HEK293 (cell line): ENCODE measurements around the gene OR1K1.

Experiments used
- CTCF ChIA-PET: fragments of 350-600 bp; formaldehyde crosslinking; extraction: SDS; loops from one replicate; lab custom pipeline; 2021; ENCODE audit warnings: antibody characterized with exemption; lab: Yijun Ruan, JAX
- POLR2A ChIA-PET: fragments of 300-600 bp; formaldehyde crosslinking; extraction: SDS; loops from one replicate; lab custom pipeline; 2020; ENCODE audit warnings: antibody characterized with exemption, inconsistent platforms; lab: Yijun Ruan, JAX
- H3K27ac ChIP-seq: fragments of 200-500 bp; sonication (Bioruptor generic); 2 replicates; pipeline ENCODE4 v1.5.1; 2014; ENCODE audit warnings: low read depth, low read length, control low read depth, inconsistent platforms; ENCODE audit errors: extremely low read depth
- H3K36me3 ChIP-seq, 2 experiments: fragments of 200-500 bp in 1 of 2; sonication (Bioruptor generic) in 1 of 2; 1 replicate in 1 of 2; 2 replicates in 1 of 2; pipeline ENCODE4 v1.5.1; 2014 to 2017; ENCODE audit warnings: inconsistent platforms in 2 of 2, low read length in 2 of 2; ENCODE audit not compliant: control insufficient read depth in 2 of 2, insufficient read depth in 1 of 2
- H3K4me1 ChIP-seq: fragments of 200-500 bp; sonication (Bioruptor generic); 2 replicates; pipeline ENCODE4 v1.5.1; 2014; ENCODE audit warnings: mild to moderate bottlenecking, low read length, inconsistent platforms; ENCODE audit not compliant: control insufficient read depth, insufficient read depth
- H3K4me3 ChIP-seq: 2 replicates; pipeline ENCODE4 v1.5.1; 2011; ENCODE audit warnings: low read depth, mild to moderate bottlenecking, control low read depth, low read length, moderate library complexity
- H3K9me3 ChIP-seq: fragments of 200-500 bp; sonication (Bioruptor generic); 2 replicates; pipeline ENCODE4 v1.5.1; 2014; ENCODE audit warnings: low read depth, low read length, inconsistent platforms; ENCODE audit not compliant: control insufficient read depth, insufficient read depth
- FEZF1 ChIP-seq: fragments of 450-650 bp; formaldehyde crosslinking; IDR thresholded peaks from 2 replicates; pipeline ENCODE4 v1.5.1; 2016; ENCODE audit warnings: missing biosample characterization, missing genetic modification characterization
- HOXC10 ChIP-seq: sonication (generic); formaldehyde crosslinking; IDR thresholded peaks from 2 replicates; pipeline ENCODE4 v1.8.1; 2023; ENCODE audit warnings: mild to moderate bottlenecking, missing genetic modification reagents
- PRDM10 ChIP-seq: fragments of 450-650 bp; formaldehyde crosslinking; IDR thresholded peaks from 2 replicates; pipeline ENCODE4 v1.5.1; 2016; ENCODE audit warnings: missing biosample characterization, missing genetic modification characterization
- SCRT2 ChIP-seq: fragments of 450-650 bp; formaldehyde crosslinking; IDR thresholded peaks from 2 replicates; pipeline ENCODE4 v1.5.1; 2016; ENCODE audit warnings: missing biosample characterization, missing genetic modification characterization
- ZBTB21 ChIP-seq: fragments of 450-650 bp; formaldehyde crosslinking; IDR thresholded peaks from 2 replicates; pipeline ENCODE4 v1.5.1; 2017; ENCODE audit warnings: missing biosample characterization, missing genetic modification characterization
- ZEB2 ChIP-seq: fragments of 450-650 bp; formaldehyde crosslinking; IDR thresholded peaks from 2 replicates; pipeline ENCODE4 v1.5.1; 2016; ENCODE audit warnings: missing biosample characterization, missing genetic modification characterization
- ZNF112 ChIP-seq: fragments of 450-650 bp; formaldehyde crosslinking; IDR thresholded peaks from 2 replicates; pipeline ENCODE4 v1.5.0; 2017; ENCODE audit warnings: missing biosample characterization, missing genetic modification characterization
- ZNF132 ChIP-seq: fragments of 450-650 bp; formaldehyde crosslinking; IDR thresholded peaks from 2 replicates; pipeline ENCODE4 v1.5.1; 2017; ENCODE audit warnings: missing biosample characterization, missing genetic modification characterization, borderline replicate concordance
- ZNF16 ChIP-seq: fragments of 450-650 bp; formaldehyde crosslinking; IDR thresholded peaks from 2 replicates; pipeline ENCODE4 v1.5.1; 2016; ENCODE audit warnings: low read depth, missing biosample characterization, missing genetic modification characterization
- ZNF23 ChIP-seq: fragments of 450-650 bp; formaldehyde crosslinking; IDR thresholded peaks from 2 replicates; pipeline ENCODE4 v1.5.1; 2016; ENCODE audit warnings: missing biosample characterization, missing genetic modification characterization, borderline replicate concordance
- ZNF292 ChIP-seq: fragments of 450-650 bp; formaldehyde crosslinking; IDR thresholded peaks from 2 replicates; pipeline ENCODE4 v1.5.1; 2016; ENCODE audit warnings: low read depth, missing biosample characterization, missing genetic modification characterization, borderline replicate concordance
- ZNF391 ChIP-seq: fragments of 450-650 bp; formaldehyde crosslinking; IDR thresholded peaks from 2 replicates; pipeline ENCODE4 v1.5.1; 2016; ENCODE audit warnings: low read depth, missing biosample characterization, missing genetic modification characterization, borderline replicate concordance
- ZNF558 ChIP-seq: fragments of 450-650 bp; formaldehyde crosslinking; IDR thresholded peaks from 2 replicates; pipeline ENCODE4 v1.5.1; 2016; ENCODE audit warnings: missing biosample characterization, missing genetic modification characterization
- ZNF560 ChIP-seq: fragments of 450-650 bp; formaldehyde crosslinking; IDR thresholded peaks from 2 replicates; pipeline ENCODE4 v1.5.1; 2017; ENCODE audit warnings: missing biosample characterization, missing genetic modification characterization, borderline replicate concordance
- ZNF692 ChIP-seq: fragments of 450-650 bp; formaldehyde crosslinking; IDR thresholded peaks from 2 replicates; pipeline ENCODE4 v1.5.1; 2016; ENCODE audit warnings: missing biosample characterization, missing genetic modification characterization
- ZNF747 ChIP-seq: fragments of 450-650 bp; formaldehyde crosslinking; IDR thresholded peaks from 2 replicates; pipeline ENCODE4 v1.5.1; 2016; ENCODE audit warnings: missing biosample characterization, missing genetic modification characterization
- TF ChIP-seq, protein P1 (sequence below): fragments of 450-650 bp; formaldehyde crosslinking; IDR thresholded peaks from 2 replicates; pipeline ENCODE4 v1.5.1; 2017; ENCODE audit warnings: missing biosample characterization, missing genetic modification characterization
- TF ChIP-seq, protein P2 (sequence below): fragments of 450-650 bp; formaldehyde crosslinking; conservative IDR thresholded peaks from 2 replicates; pipeline ENCODE4 v1.5.1; 2016; ENCODE audit warnings: low read depth, missing biosample characterization, missing genetic modification characterization

Gene OR1K1

GRCh38 chr9:122846371-122846940 is 46.5 kb downstream of the OR1K1 start:
- peaks cover 8 to 65% of the 10 kb centered on the region in 2 experiments for H3K36me3 ChIP-seq
- H3K4me3 ChIP-seq: no peak overlapping the region
- no peaks in the 10 kb centered on the region for H3K9me3 ChIP-seq
- no peak overlapping the region for H3K27ac ChIP-seq
- TF ChIP-seq ZNF747 (no peak), ZNF112 (tag by site-specific recombination) (no peak)
- ChIA-PET CTCF (no interaction called here), POLR2A (no interaction called here)
- H3K4me1 ChIP-seq: no peaks in the 10 kb centered on the region

- TF ChIP-seq ZNF132 (tag by site-specific recombination) (no peak), ZNF23 (no peak), FEZF1 (tag by site-specific recombination) (no peak), HOXC10 (CRISPR knock-in tag) (no peak), SCRT2 (tag by site-specific recombination) (no peak), ZNF292 (tag by site-specific recombination) (no peak), ZBTB21 (tag by site-specific recombination) (no peak), ZNF560 (tag by site-specific recombination) (no peak), PRDM10 (tag by site-specific recombination) (no peak), ZNF692 (tag by site-specific recombination) (no peak), ZEB2 (no peak), ZNF558 (tag by site-specific recombination) (no peak), ZNF16 (tag by site-specific recombination) (no peak), ZNF391 (no peak)
- TF ChIP-seq, protein P1, sequence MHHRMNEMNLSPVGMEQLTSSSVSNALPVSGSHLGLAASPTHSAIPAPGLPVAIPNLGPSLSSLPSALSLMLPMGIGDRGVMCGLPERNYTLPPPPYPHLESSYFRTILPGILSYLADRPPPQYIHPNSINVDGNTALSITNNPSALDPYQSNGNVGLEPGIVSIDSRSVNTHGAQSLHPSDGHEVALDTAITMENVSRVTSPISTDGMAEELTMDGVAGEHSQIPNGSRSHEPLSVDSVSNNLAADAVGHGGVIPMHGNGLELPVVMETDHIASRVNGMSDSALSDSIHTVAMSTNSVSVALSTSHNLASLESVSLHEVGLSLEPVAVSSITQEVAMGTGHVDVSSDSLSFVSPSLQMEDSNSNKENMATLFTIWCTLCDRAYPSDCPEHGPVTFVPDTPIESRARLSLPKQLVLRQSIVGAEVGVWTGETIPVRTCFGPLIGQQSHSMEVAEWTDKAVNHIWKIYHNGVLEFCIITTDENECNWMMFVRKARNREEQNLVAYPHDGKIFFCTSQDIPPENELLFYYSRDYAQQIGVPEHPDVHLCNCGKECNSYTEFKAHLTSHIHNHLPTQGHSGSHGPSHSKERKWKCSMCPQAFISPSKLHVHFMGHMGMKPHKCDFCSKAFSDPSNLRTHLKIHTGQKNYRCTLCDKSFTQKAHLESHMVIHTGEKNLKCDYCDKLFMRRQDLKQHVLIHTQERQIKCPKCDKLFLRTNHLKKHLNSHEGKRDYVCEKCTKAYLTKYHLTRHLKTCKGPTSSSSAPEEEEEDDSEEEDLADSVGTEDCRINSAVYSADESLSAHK (tag by site-specific recombination): no peak
- TF ChIP-seq, protein P2, sequence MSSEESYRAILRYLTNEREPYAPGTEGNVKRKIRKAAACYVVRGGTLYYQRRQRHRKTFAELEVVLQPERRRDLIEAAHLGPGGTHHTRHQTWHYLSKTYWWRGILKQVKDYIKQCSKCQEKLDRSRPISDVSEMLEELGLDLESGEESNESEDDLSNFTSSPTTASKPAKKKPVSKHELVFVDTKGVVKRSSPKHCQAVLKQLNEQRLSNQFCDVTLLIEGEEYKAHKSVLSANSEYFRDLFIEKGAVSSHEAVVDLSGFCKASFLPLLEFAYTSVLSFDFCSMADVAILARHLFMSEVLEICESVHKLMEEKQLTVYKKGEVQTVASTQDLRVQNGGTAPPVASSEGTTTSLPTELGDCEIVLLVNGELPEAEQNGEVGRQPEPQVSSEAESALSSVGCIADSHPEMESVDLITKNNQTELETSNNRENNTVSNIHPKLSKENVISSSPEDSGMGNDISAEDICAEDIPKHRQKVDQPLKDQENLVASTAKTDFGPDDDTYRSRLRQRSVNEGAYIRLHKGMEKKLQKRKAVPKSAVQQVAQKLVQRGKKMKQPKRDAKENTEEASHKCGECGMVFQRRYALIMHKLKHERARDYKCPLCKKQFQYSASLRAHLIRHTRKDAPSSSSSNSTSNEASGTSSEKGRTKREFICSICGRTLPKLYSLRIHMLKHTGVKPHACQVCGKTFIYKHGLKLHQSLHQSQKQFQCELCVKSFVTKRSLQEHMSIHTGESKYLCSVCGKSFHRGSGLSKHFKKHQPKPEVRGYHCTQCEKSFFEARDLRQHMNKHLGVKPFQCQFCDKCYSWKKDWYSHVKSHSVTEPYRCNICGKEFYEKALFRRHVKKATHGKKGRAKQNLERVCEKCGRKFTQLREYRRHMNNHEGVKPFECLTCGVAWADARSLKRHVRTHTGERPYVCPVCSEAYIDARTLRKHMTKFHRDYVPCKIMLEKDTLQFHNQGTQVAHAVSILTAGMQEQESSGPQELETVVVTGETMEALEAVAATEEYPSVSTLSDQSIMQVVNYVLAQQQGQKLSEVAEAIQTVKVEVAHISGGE (tag by site-specific recombination): no peak
- Histone ChIP-seq H3K27ac (no peak overlapping the region), H3K4me3 (no peak overlapping the region), H3K4me1 (no peaks in the 10 kb centered on the region), H3K9me3 (no peaks in the 10 kb centered on the region), H3K36me3 (peaks cover 10 to 66% of the 10 kb centered on the region in 2 experiments)
- POLR2A ChIA-PET: no interaction called here
- CTCF ChIA-PET: no interaction called here
Measured at GRCh38 chr9:122848256-122848943, 48.5 kb downstream of the OR1K1 start.
